Activated CD4-positive, alpha-beta T cell treated with anti-CD3 and anti-CD28 coated beads for 24 hours (primary cell): ENCODE measurements around the gene CANX.
"Not testable (repeated sequence)": the region's sequence is repeated elsewhere in the genome, so short reads cannot be mapped to it uniquely, and the experiment has no call there.

Experiments used
- DNase-seq, 2 donors: peaks; one replicate each; pipeline ENCODE4 v3.0.0-alpha.2; 2020; ENCODE audit warnings: low read depth in 2 of 2

Gene CANX

GRCh38 chr5:179699616-179700237 lies 960 bp downstream of the CANX start:
- peak in 1 of 2 donors; percentile 22 for DNase-seq

DNA sequence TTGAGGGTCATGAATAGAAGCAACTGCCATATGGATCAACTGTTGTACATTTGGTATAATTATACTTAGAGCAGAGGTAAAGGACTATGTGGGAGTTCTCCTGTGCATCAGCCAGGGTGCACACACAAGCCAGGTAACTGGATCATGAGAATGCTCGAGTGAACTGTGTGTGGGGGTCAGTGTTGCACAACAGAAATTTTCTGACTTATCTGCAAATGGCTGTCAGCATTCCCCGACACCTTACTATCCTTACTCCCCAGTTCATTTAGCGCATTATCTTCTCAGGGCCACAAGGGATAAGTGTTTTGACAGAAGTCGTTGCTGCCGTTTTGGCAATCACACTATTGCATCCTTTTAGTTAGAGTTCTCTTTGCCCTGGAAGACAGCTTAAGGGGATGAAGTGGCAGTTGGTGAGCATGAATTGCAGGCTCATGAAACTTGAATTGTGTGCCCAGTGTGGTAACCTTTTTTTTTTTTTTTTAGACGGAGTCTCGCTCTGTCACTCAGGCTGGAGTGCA lies 1.7 kb downstream of the CANX start:
- DNase-seq, result no peak

- no peak for DNase-seq
These were observed 17.5 kb downstream of the CANX start for GRCh38 chr5:179716286-179716685.

DNA sequence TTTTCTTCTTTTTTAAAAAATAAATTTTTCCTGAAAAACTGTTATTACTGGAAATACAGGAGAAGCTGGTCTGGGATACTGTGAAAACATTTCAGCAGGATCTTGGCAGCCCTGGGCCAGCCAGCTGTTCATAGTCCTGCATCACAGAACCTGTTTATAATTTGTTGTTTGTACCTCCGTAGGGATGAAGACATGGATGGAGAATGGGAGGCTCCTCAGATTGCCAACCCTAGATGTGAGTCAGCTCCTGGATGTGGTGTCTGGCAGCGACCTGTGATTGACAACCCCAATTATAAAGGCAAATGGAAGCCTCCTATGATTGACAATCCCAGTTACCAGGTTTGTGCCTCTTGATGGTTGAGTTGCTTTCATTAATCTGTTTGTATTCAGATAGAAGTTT lies 21.5 kb downstream of the CANX start:
- no peak for DNase-seq

DNA sequence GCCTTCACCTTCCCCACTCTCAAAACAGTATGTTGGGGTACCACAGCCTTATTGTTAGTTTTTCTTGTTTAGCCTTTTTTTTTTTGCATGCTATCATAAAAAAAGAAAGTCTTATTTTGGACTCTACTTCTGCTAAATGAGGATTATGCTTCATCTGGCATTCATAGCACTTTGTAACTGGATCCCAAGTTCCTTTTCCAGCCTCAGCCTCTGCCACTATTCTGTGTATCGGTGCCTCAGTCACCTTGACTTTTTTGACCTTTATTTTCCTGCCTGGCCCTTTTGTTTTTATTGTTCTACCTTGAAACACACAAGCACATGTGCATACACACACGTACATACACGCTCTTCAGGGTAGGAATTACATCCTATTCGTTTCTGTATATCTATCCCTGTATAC lies 25.4 kb downstream of the CANX start:
- DNase-seq, result no peak

DNA sequence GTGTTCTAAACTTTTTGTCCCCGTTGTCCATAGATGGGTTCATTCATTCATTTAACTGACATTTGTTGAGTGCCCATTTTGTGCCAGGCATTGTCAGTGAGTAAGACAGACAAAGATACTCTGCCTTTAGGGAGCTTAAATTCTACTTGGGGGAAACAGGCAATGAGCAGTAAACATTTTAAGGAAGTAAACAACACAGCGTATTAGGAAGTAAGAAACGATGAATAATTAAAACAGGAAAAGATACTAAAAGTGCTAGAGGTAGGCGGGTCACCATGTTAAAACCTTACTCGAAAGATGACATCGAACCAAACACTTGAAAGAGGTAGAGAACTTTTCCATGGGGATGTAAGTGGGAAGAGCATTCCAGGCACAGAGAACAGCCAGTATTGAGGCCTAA lies 28.3 kb downstream of the CANX start:
- no peak for DNase-seq

GRCh38 chr5:179729303-179729702 lies 30.5 kb downstream of the CANX start:
- DNase-seq, result no peak

DNA sequence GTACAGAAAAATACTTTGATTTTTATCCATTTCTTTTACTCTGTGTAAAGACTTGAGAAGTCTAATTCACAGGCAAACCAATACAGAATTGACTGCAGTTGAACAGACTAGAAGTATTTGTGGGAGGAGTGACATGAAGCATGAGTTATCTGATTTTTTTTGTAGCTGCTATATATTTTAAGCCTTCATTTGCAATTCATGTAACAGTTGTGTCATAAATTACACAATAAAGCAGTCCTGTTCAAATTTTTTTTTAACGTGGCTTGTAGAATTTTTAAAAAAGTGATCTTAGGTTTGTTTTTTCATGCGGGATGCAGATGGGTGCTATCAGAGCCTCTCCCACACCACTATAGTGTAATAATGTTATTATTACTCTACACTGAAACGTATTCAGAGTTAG lies 31.0 kb downstream of the CANX start:
- no peak for DNase-seq

DNA sequence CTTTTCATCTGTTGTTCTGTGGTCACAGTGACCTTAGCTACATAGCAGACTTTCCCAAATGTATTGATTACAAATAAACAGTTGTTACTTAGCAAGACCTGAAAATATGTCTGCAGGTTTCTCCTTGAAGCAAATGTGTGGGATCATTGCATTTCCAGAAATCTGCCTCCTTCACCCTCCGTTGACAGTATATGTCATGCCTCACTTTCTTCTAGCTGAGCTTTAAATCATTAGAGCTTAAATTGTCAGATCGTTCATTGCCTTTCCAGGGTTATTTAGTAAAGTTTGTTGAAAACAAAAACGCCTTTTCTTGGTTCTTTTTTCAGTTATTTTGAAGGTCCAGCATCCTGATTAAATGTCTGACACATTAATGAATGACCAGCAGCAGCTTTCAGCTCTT lies 31.6 kb downstream of the CANX start:
- no peak for DNase-seq

DNA sequence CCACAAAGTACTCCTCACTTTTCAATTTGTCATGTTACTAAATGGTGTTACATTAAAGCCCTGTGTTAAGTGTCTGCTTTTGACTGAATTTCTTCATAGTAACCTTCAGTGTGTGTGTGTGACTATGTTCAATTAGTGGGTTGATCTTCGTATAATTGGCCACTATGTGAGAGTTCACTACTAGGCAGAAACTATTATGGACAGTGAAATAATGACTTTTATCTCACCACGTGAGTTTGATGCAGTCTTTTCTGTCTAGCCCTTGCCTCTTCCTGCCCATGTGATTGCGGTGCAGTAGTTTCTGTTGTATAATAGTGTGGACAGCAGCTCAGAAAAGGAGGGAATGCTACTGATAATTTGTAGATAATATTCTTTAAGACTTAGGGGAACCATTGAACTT lies 32.1 kb downstream of the CANX start:
- DNase-seq, result no peak

DNA sequence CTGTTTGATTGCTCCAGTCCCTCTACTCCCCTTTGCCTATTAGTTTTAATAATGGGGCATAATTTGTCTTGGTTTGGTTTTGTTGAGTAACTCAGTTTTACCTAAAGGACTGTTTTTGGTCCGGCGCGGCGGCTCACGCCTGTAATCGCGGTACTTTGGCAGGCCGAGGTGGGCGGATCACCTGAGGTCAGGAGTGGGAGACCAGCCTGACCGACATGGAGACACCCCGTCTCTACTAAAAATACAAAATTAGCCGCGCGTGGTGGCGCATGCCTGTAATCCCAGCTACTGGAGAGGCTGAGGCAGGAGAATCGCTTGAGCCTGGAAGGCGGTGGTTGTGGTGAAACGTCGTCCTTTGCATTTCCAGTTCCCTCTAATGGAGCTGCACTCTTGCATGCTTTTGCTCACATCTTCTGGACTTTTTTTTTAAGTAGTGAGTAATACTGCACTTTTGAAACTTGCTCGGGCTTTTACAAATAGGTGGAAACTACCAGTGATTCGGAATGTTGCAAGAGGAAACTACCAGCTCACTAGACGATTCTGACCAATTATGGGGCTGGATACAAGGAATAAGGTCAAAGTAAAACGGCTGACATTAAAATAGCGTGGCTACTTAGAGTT lies 33.1 kb downstream of the CANX start:
- DNase-seq, result peak in 1 of 2 donors; percentile 7

- peak; percentile 98 for DNase-seq
These were observed 33.7 kb downstream of the CANX start, which contains the start of gene MAML1 for GRCh38 chr5:179732412-179732917. Gene MAML1, plus strand, starts transcription at chr5:179732822. Its CDS starts 291 bp downstream, at chr5:179733113.

DNA sequence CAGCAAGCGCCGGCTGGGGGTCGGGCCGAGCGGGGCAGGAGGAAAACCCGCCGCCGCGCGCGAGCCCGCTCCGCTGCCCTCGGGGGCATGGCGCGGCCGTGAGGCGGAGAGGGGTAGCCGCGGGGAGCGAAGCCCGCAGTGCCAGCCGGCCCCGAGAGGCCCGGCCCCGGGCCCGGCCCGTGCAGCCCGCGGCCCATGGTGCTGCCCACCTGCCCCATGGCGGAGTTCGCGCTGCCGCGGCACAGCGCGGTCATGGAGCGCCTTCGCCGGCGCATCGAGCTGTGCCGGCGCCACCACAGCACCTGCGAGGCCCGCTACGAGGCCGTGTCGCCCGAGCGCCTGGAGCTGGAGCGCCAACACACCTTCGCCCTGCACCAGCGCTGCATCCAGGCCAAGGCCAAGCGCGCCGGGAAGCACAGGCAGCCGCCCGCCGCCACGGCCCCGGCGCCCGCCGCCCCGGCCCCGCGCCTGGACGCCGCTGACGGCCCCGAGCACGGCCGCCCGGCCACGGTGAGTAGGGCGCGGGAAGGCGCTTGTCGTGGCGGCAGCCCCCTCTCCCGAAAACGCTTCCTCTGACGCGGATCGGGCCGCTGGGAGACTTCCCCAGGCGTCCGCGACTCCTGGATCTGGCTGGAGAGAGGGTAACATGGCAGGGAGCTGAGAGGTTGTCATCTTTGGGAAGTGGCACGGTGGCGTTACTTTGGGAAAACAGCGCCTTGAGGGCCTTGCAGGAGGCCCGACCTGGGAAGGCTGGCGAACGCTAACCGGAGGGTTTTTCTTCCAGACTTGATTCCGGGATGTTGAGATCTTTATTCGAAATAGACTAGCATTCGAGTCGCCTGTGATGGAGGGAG lies 34.4 kb downstream of the CANX start:
- DNase-seq, result peak; percentile 4 to 22

DNA sequence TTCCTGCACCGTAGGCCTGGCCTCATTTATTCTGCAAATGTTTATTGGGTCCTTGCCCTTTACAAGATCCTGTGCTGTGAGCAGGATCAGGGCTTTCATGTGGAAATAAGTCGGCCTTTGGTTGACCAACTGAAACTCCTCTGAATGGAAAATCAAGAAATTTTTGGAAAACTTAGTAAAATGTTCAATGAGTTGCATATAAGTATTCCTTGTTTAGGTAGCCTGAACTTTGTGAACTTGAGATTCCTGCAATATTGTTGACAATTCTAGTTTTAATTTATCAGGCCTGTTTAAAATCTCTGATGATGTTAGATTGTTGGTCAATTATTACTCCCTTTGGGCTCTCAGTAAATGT lies 35.0 kb downstream of the CANX start:
- DNase-seq, result no peak

- DNase-seq, result no peak
These were observed 35.9 kb downstream of the CANX start for GRCh38 chr5:179734536-179735164.

GRCh38 chr5:179738742-179739141 lies 40.0 kb downstream of the CANX start:
- DNase-seq, result no peak

- not testable (repeated sequence) for DNase-seq
These were observed 45.3 kb downstream of the CANX start for GRCh38 chr5:179744106-179744505.

- DNase-seq, result no peak
These were observed 48.1 kb downstream of the CANX start for GRCh38 chr5:179746872-179747271.

GRCh38 chr5:179747811-179748210 lies 49.0 kb downstream of the CANX start:
- DNase-seq, result no peak

GRCh38 chr5:179749857-179750508 lies 51.2 kb downstream of the CANX start:
- DNase-seq, result no peak

GRCh38 chr5:179753971-179754370 lies 55.2 kb downstream of the CANX start:
- no peak for DNase-seq
